ENCODE data around the gene IL1RAP.

Gene IL1RAP

GRCh38 chr3:190591080-190591479 is 77.2 kb downstream of the IL1RAP start:
- H3K36me3 ChIP-seq (ENCODE audit: control insufficient read depth, insufficient read depth, low read length): no peaks in the 10 kb centered on the region
- DNase-seq (ENCODE audit: low read depth, low spot score): no peak
- no peak overlapping the region for H3K27ac ChIP-seq (ENCODE audit: low read length)
- H3K9me3 ChIP-seq (ENCODE audit: control insufficient read depth, insufficient read depth, low read length): no peaks in the 10 kb centered on the region
- WGBS (ENCODE audit: insufficient coverage, insufficient read length): no CpG with 5 or more reads among the region's 6 CpGs
- H3K4me1 ChIP-seq (ENCODE audit: control insufficient read depth, insufficient read depth, low read length): no peaks in the 10 kb centered on the region; the same call in 1 of the 2 replicates
- no peak overlapping the region for H3K4me3 ChIP-seq (ENCODE audit: low read length)
- H3K27me3 ChIP-seq (ENCODE audit: control insufficient read depth, insufficient read depth, low read length): no peaks in the 10 kb centered on the region

GRCh38 chr3:190593075-190593474 is 79.2 kb downstream of the IL1RAP start:
- no peaks in the 10 kb centered on the region for H3K4me1 ChIP-seq (ENCODE audit: control insufficient read depth, insufficient read depth, low read length)
- no peak for DNase-seq (ENCODE audit: low read depth, low spot score)
- no peak overlapping the region for H3K4me3 ChIP-seq (ENCODE audit: low read length)
- H3K27me3 ChIP-seq (ENCODE audit: control insufficient read depth, insufficient read depth, low read length): no peaks in the 10 kb centered on the region
- WGBS (ENCODE audit: insufficient coverage, insufficient read length): no CpG with 5 or more reads among the region's 2 CpGs
- no peaks in the 10 kb centered on the region for H3K9me3 ChIP-seq (ENCODE audit: control insufficient read depth, insufficient read depth, low read length)
- no peak overlapping the region for H3K27ac ChIP-seq (ENCODE audit: low read length)
- no peaks in the 10 kb centered on the region for H3K36me3 ChIP-seq (ENCODE audit: control insufficient read depth, insufficient read depth, low read length)

GRCh38 chr3:190594171-190594570 is 80.3 kb downstream of the IL1RAP start:
- no peaks in the 10 kb centered on the region for H3K4me1 ChIP-seq (ENCODE audit: control insufficient read depth, insufficient read depth, low read length)
- no peak overlapping the region for H3K4me3 ChIP-seq (ENCODE audit: low read length)
- no peak overlapping the region for H3K27ac ChIP-seq (ENCODE audit: low read length)
- H3K27me3 ChIP-seq (ENCODE audit: control insufficient read depth, insufficient read depth, low read length): no peaks in the 10 kb centered on the region
- no peak for DNase-seq (ENCODE audit: low read depth, low spot score)
- no peaks in the 10 kb centered on the region for H3K36me3 ChIP-seq (ENCODE audit: control insufficient read depth, insufficient read depth, low read length)
- no CpG with 5 or more reads among the region's 4 CpGs for WGBS (ENCODE audit: insufficient coverage, insufficient read length)
- H3K9me3 ChIP-seq (ENCODE audit: control insufficient read depth, insufficient read depth, low read length): no peaks in the 10 kb centered on the region

- no peaks in the 10 kb centered on the region for H3K9me3 ChIP-seq (ENCODE audit: control insufficient read depth, insufficient read depth, low read length)
- H3K27ac ChIP-seq (ENCODE audit: low read length): no peak overlapping the region
- no peaks in the 10 kb centered on the region for H3K4me1 ChIP-seq (ENCODE audit: control insufficient read depth, insufficient read depth, low read length)
- no peak overlapping the region for H3K4me3 ChIP-seq (ENCODE audit: low read length)
- no peak for DNase-seq (ENCODE audit: low read depth, low spot score)
- no peaks in the 10 kb centered on the region for H3K36me3 ChIP-seq (ENCODE audit: control insufficient read depth, insufficient read depth, low read length)
- WGBS (ENCODE audit: insufficient coverage, insufficient read length): no CpG with 5 or more reads among the region's 9 CpGs
- H3K27me3 ChIP-seq (ENCODE audit: control insufficient read depth, insufficient read depth, low read length): no peaks in the 10 kb centered on the region
These were observed 81.4 kb downstream of the IL1RAP start for GRCh38 chr3:190595179-190595795.

GRCh38 chr3:190595807-190596206 is 81.9 kb downstream of the IL1RAP start:
- no peaks in the 10 kb centered on the region for H3K27me3 ChIP-seq (ENCODE audit: control insufficient read depth, insufficient read depth, low read length)
- no peak overlapping the region for H3K27ac ChIP-seq (ENCODE audit: low read length)
- no peak for DNase-seq (ENCODE audit: low read depth, low spot score)
- no peaks in the 10 kb centered on the region for H3K36me3 ChIP-seq (ENCODE audit: control insufficient read depth, insufficient read depth, low read length)
- H3K9me3 ChIP-seq (ENCODE audit: control insufficient read depth, insufficient read depth, low read length): no peaks in the 10 kb centered on the region
- no peaks in the 10 kb centered on the region for H3K4me1 ChIP-seq (ENCODE audit: control insufficient read depth, insufficient read depth, low read length)
- no CpG with 5 or more reads among the region's 2 CpGs for WGBS (ENCODE audit: insufficient coverage, insufficient read length)
- H3K4me3 ChIP-seq (ENCODE audit: low read length): no peak overlapping the region

GRCh38 chr3:190596349-190597285 is 82.7 kb downstream of the IL1RAP start:
- H3K27ac ChIP-seq (ENCODE audit: low read length): no peak overlapping the region
- H3K27me3 ChIP-seq (ENCODE audit: control insufficient read depth, insufficient read depth, low read length): no peaks in the 10 kb centered on the region
- no peaks in the 10 kb centered on the region for H3K9me3 ChIP-seq (ENCODE audit: control insufficient read depth, insufficient read depth, low read length)
- no peak for DNase-seq (ENCODE audit: low read depth, low spot score)
- H3K4me3 ChIP-seq (ENCODE audit: low read length): no peak overlapping the region
- no CpG with 5 or more reads among the region's 5 CpGs for WGBS (ENCODE audit: insufficient coverage, insufficient read length)
- H3K4me1 ChIP-seq (ENCODE audit: control insufficient read depth, insufficient read depth, low read length): no peaks in the 10 kb centered on the region
- no peaks in the 10 kb centered on the region for H3K36me3 ChIP-seq (ENCODE audit: control insufficient read depth, insufficient read depth, low read length)

GRCh38 chr3:190597291-190597690 is 83.4 kb downstream of the IL1RAP start:
- no CpG with 5 or more reads among the region's 1 CpG for WGBS (ENCODE audit: insufficient coverage, insufficient read length)
- Histone ChIP-seq H3K4me1 (ENCODE audit: control insufficient read depth, insufficient read depth, low read length) (no peaks in the 10 kb centered on the region), H3K9me3 (ENCODE audit: control insufficient read depth, insufficient read depth, low read length) (no peaks in the 10 kb centered on the region), H3K36me3 (ENCODE audit: control insufficient read depth, insufficient read depth, low read length) (no peaks in the 10 kb centered on the region), H3K27ac (ENCODE audit: low read length) (no peak overlapping the region), H3K4me3 (ENCODE audit: low read length) (no peak overlapping the region), H3K27me3 (ENCODE audit: control insufficient read depth, insufficient read depth, low read length) (no peaks in the 10 kb centered on the region)
- DNase-seq (ENCODE audit: low read depth, low spot score): no peak

GRCh38 chr3:190601622-190602021 is 87.7 kb downstream of the IL1RAP start:
- no CpG with 5 or more reads among the region's 5 CpGs for WGBS (ENCODE audit: insufficient coverage, insufficient read length)

GRCh38 chr3:190605385-190605784 is 91.5 kb downstream of the IL1RAP start:
- no peaks in the 10 kb centered on the region for H3K27me3 ChIP-seq (ENCODE audit: control insufficient read depth, insufficient read depth, low read length)
- no peak overlapping the region for H3K4me3 ChIP-seq (ENCODE audit: low read length)
- no peak for DNase-seq (ENCODE audit: low read depth, low spot score)
- H3K27ac ChIP-seq (ENCODE audit: low read length): no peak overlapping the region
- no peaks in the 10 kb centered on the region for H3K36me3 ChIP-seq (ENCODE audit: control insufficient read depth, insufficient read depth, low read length)
- no peaks in the 10 kb centered on the region for H3K9me3 ChIP-seq (ENCODE audit: control insufficient read depth, insufficient read depth, low read length)
- no CpG with 5 or more reads among the region's 4 CpGs for WGBS (ENCODE audit: insufficient coverage, insufficient read length)
- no peaks in the 10 kb centered on the region for H3K4me1 ChIP-seq (ENCODE audit: control insufficient read depth, insufficient read depth, low read length)

More at GRCh38 chr3:190601622-190602021, 87.7 kb downstream of the IL1RAP start:
- Histone ChIP-seq H3K4me3 (ENCODE audit: low read length) (no peak overlapping the region), H3K4me1 (ENCODE audit: control insufficient read depth, insufficient read depth, low read length) (no peaks in the 10 kb centered on the region), H3K27ac (ENCODE audit: low read length) (no peak overlapping the region), H3K27me3 (ENCODE audit: control insufficient read depth, insufficient read depth, low read length) (no peaks in the 10 kb centered on the region), H3K36me3 (ENCODE audit: control insufficient read depth, insufficient read depth, low read length) (no peaks in the 10 kb centered on the region), H3K9me3 (ENCODE audit: control insufficient read depth, insufficient read depth, low read length) (no peaks in the 10 kb centered on the region)
- no peak for DNase-seq (ENCODE audit: low read depth, low spot score)

GRCh38 chr3:190606596-190606995 is 92.7 kb downstream of the IL1RAP start:
- WGBS (ENCODE audit: insufficient coverage, insufficient read length): no CpG with 5 or more reads among the region's 3 CpGs
- DNase-seq (ENCODE audit: low read depth, low spot score): no peak
- Histone ChIP-seq H3K4me3 (ENCODE audit: low read length) (no peak overlapping the region), H3K27me3 (ENCODE audit: control insufficient read depth, insufficient read depth, low read length) (no peaks in the 10 kb centered on the region), H3K36me3 (ENCODE audit: control insufficient read depth, insufficient read depth, low read length) (no peaks in the 10 kb centered on the region), H3K4me1 (ENCODE audit: control insufficient read depth, insufficient read depth, low read length) (no peaks in the 10 kb centered on the region), H3K27ac (ENCODE audit: low read length) (no peak overlapping the region), H3K9me3 (ENCODE audit: control insufficient read depth, insufficient read depth, low read length) (no peaks in the 10 kb centered on the region)
